Adipocyte (in vitro differentiated cells): Measurements from ENCODE around the gene RUFY1.
"Not testable (repeated sequence)": the region's sequence is repeated elsewhere in the genome, so short reads cannot be mapped to it uniquely, and the experiment has no call there.

Experiments used
- DNase-seq: peaks from one replicate; pipeline ENCODE4 v3.0.0-alpha.2; 2015; ENCODE audit warnings: low read depth
- H3K27me3 ChIP-seq: replicated peaks from 2 replicates; pipeline ENCODE4 v1.7.0; 2013; ENCODE audit warnings: mild to moderate bottlenecking, low read length, moderate library complexity; ENCODE audit not compliant: control insufficient read depth, insufficient read depth
- H3K36me3 ChIP-seq: 2 replicates; pipeline ENCODE4 v1.7.0; 2013; ENCODE audit warnings: low read length, mild to moderate bottlenecking, moderate library complexity; ENCODE audit not compliant: control insufficient read depth, insufficient read depth, severe bottlenecking
- H3K4me1 ChIP-seq: 2 replicates; pipeline ENCODE4 v1.7.0; 2013; ENCODE audit warnings: mild to moderate bottlenecking, low read length, moderate library complexity; ENCODE audit not compliant: control insufficient read depth, insufficient read depth
- H3K4me3 ChIP-seq: 2 replicates; pipeline ENCODE4 v1.7.0; 2013; ENCODE audit warnings: mild to moderate bottlenecking, low read length, moderate library complexity
- H3K9ac ChIP-seq: 2 replicates; pipeline ENCODE4 v1.7.0; 2013; ENCODE audit warnings: mild to moderate bottlenecking, low read length, moderate library complexity
- H3K9me3 ChIP-seq: 2 replicates; pipeline ENCODE4 v1.7.0; 2013; ENCODE audit warnings: mild to moderate bottlenecking, low read length, moderate library complexity; ENCODE audit not compliant: control insufficient read depth

RUFY1 gene

DNA sequence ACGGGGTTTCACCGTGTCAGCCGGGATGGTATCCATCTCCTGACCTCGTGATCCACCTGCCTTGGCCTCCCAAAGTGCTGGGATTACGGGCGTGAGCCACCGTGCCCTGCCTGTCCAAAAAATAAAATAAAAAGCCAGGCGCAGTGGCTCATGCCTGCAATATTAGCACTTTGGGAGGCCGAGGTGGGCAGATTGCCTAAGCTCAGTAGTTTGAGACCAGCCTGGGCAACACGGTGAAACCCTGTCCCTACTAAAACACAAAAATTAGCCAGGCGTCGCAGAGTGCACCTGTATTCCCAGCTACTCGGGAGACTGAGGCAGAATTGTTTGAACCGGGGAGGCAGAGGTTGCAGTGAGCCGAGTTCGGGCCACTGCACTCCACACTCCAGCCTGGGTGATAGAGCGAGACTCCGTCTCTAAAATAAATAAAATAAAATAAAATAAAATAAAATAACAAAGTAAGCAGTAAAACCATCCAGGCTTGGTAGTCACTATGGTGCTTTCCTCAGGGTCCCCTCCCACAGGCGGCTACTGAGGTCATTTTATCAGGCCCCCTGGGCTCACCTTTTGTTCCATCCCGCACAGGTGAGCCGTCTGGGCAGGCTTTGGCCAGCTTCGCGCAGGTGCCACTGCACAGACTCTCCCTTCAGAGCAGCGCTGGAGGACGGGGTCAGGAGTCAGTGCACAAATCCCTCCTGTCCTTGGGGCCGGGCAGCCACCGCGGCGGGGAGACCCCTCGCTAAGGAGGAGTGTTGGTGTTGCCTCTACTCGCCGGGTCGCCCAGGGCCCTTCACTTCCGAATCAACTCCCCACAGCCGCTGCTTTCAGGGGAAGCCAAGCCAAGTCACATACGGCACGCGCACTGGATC is 83.4 kb downstream of the RUFY1 start:
- H3K4me3 ChIP-seq = peak overlapping the region; percentile 74

DNA sequence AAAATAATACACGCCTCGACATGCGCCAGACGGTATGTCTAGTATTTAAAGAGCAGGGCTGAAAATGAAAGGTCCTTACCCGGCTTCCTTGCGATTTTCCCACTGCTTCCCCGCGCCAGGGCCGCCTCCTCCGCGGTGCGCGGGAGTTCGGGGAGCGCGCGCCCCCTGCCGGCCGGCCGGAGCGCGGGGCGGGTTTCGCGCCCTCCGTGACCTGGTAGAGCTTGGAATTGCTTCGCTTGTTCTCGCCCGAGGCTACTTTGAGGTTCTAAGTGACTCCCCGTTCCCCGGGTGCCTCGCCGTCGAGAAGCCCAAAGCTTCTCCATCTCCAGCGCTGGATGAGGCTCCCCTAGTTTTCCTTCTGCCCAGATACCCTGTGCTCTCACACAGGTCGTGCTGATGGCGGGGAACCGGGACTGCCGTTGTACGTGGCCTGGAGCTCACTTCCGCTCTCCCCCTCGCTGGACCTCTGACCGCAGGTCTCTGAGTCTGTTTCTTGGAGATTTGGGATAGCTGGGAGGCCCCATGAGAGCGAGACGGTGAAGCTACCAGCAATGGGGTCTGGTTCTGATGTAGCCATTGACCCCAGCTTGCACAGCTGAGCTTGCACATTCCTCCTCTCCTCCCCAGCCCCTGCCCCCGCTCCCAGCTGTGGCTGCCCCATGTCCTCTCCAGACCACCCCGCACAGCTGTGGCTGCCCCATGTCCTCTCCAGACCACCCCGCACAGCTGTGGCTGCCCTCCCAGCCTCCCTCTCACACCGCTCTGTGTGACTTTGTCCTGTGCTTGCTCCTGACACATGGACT is 84.2 kb downstream of the RUFY1 start:
- not testable (repeated sequence) for H3K4me1 ChIP-seq, H3K36me3 ChIP-seq

More for the DNA sequence above, 83.4 kb downstream of the RUFY1 start:
- not testable (repeated sequence) for H3K9me3 ChIP-seq, H3K4me1 ChIP-seq, H3K27me3 ChIP-seq, DNase-seq, H3K36me3 ChIP-seq
- H3K9ac ChIP-seq = peak overlapping the region; percentile 58

DNA sequence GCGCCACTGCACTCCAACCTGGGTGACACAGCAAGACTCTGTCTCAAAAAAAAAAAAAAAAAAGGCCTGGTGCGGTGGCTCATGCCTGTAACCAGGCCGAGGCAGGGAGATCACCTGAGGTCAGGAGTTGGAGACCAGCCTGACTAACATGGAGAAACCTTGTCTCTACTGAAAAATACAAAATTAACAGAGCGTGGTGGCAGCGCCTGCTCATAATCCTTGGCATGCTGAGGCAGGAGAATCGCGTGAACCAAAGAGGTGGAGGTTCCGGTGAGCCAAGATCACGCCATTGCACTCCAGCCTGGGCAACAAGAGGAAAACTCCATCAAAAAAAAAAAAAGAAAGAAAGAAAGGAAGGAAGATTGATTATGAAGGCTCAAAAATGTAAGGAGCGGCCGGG is 88.9 kb downstream of the RUFY1 start:
- DNase-seq = not testable (repeated sequence)

More for the DNA sequence above, 84.2 kb downstream of the RUFY1 start:
- not testable (repeated sequence) for DNase-seq, H3K9me3 ChIP-seq, H3K27me3 ChIP-seq, H3K4me3 ChIP-seq, H3K9ac ChIP-seq

DNA sequence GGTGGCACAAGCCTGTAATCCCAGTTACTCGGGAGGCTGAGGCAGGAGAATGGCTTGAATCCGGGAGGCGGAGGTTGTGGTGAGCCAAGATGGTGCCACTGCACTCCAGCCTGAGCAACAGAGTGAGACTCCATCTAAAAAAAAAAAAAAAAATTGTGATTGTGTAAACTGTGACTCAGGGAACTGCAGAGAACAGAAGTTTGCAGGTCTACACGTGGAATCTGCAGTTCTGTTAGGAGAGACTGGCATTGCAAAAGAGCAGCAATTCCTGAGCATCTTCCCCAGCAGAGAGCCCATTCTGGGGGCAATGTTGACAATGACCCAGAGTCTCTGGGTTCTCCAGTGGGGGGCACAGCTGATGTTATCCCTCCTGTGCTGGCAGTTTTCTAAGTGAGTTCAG is 91.4 kb downstream of the RUFY1 start:
- H3K9ac ChIP-seq, H3K27me3 ChIP-seq, H3K4me3 ChIP-seq, DNase-seq, H3K36me3 ChIP-seq, H3K4me1 ChIP-seq, H3K9me3 ChIP-seq: not testable (repeated sequence)

More for the DNA sequence above, 88.9 kb downstream of the RUFY1 start:
- H3K9ac ChIP-seq, H3K27me3 ChIP-seq, H3K4me1 ChIP-seq, H3K4me3 ChIP-seq, H3K36me3 ChIP-seq, H3K9me3 ChIP-seq: not testable (repeated sequence)

DNA sequence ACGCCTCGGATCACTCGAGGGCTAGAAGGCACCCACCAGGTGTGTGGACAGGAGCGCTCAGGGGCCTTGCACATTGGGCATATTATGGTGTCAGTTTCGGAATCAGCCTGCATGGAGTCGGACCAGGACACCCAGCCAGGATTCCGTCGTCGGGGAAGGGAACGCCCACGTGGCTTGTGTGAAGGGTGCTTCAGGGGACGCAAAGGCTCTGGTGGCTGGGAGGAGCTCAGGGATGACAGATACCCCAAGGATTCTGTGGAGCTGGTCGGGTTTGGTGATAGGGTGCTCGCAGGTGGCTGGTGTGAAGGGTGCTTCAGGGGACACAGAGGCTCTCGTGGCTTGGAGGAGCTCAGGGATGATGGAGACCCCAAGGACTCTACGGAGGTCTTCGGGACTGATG is 92.3 kb downstream of the RUFY1 start:
- H3K9ac ChIP-seq, DNase-seq, H3K4me1 ChIP-seq, H3K36me3 ChIP-seq, H3K9me3 ChIP-seq, H3K27me3 ChIP-seq, H3K4me3 ChIP-seq: not testable (repeated sequence)

DNA sequence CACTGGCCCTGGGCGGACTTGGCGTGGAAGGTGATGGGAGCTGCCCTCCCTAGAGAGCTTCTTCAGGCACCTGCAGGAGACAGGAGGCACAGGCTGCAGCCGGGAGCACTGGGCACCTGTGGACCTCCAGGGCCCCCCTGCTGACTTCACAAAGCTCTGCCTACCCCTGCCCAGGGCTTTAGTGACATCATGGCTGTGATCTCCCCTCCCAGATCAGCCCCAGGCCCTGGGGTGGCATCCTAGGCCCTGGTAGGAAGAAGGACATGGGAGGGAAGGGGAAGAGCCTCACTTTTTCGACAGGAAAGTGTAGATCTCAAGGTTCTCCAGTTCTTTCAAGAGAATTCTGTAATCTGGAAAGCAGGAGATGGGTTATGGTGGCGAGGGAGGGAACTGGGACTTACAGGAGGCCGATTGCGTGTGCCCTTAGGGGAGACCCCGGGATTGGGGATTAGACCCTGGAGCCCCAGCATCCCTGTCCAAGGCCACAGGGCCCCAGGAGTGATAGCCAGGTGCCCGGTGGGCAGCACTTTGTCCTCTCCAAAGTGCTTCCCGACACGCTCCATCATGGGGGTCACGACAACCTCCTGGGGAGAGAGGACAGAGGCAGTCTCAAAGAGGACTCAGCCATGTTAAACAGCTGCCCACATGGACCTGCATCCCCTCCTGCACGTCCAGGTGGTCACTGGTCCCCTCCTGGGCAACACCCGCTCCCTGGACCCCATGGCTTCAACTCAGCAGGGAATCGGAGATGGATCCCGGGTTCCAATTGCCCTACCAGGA is 93.0 kb downstream of the RUFY1 start:
- H3K4me1 ChIP-seq, H3K36me3 ChIP-seq, H3K9ac ChIP-seq, H3K4me3 ChIP-seq, DNase-seq, H3K27me3 ChIP-seq, H3K9me3 ChIP-seq: not testable (repeated sequence)

DNA sequence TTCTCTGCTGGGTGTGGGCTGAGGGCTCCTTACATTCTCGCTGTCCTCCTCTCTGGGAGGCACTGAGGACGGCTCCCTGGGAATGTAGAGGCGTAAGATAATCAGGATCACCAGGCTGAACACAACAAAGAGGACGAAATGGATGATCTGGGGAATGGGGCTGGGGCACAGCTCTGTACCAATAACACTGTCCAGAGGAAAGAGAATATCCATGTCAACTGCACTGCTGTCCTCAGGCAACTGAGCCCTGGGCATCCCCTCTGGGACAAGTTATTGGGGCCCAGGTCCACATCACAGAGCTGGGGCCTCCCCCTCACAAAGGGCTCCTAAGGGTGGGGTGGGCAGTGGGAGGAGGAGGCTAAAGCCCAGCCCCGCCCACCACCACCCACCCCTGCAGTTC is 94.4 kb downstream of the RUFY1 start:
- H3K4me3 ChIP-seq, H3K27me3 ChIP-seq, H3K36me3 ChIP-seq, H3K9ac ChIP-seq, DNase-seq, H3K9me3 ChIP-seq, H3K4me1 ChIP-seq: not testable (repeated sequence)

DNA sequence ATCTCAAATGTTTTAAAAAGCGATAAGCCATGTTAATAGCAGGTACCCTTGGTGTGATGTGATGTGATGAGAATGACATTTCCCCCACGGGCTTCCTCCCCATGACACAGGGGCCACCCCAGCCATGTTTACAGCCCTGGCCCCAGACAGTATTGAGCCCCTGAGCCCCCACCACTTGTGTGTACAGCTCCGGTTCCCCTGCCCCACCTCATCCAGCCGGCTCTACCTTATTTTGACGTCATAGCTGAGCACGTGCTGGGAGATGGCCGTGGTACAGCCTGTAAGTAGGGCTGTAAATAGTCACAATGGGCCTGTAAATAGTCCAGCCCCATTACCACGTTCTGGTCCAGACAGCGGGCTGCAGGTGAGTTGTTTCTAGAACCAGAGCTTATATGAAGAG is 98.1 kb downstream of the RUFY1 start:
- H3K4me3 ChIP-seq = no peak overlapping the region
- no peaks in the 10 kb centered on the region for H3K4me1 ChIP-seq
- H3K36me3 ChIP-seq = no peaks in the 10 kb centered on the region
- no peak for DNase-seq
- H3K9ac ChIP-seq = no peak overlapping the region
- no peaks in the 10 kb centered on the region for H3K9me3 ChIP-seq
- peaks cover 4% of the 10 kb centered on the region for H3K27me3 ChIP-seq

DNA sequence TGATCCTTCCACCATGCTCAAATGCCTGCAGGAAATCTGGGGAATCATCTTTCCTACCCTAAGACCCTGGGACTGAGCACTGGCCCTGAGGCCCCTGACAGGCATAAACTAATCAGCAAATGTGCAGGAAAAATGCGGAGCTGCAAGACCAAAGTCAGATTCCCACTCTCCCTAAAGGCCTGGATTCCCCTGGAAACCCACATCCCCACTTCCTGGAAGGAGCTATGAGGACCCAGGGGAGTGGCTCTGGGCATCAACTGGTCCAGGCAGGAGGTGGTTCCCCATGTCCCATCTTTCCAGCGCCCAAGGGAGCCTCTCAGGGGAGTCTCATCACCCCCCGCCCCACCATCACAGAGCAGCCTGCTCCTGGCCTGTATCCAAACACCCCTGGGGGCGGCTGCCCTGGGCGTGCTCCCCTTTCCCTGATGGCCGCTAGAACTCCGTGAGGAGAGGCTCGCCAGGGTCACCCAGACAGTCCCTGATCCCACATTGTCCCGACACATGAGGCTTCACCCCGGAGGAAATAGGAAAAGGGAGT is 98.9 kb downstream of the RUFY1 start:
- H3K9ac ChIP-seq, H3K36me3 ChIP-seq, H3K27me3 ChIP-seq, H3K4me3 ChIP-seq, H3K4me1 ChIP-seq, H3K9me3 ChIP-seq, DNase-seq: not testable (repeated sequence)

DNA sequence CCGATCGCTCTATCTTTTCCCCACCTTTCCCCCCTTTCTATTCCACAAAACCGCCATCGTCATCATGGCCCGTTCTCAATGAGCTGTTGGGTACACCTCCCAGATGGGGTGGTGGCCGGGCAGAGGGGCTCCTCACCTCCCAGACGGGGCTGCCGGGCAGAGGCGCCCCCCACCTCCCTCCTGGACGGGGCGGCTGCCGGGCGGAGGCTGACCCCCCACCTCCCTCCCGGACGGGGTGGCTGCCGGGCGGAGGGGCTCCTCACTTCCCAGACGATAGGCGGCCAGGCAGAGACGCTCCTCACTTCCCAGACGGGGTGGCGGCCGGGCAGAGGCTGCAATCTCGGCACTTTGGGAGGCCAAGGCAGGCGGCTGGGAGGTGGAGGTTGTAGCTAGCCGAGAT is 99.9 kb downstream of the RUFY1 start:
- not testable (repeated sequence) for H3K27me3 ChIP-seq, DNase-seq, H3K36me3 ChIP-seq, H3K4me1 ChIP-seq, H3K9me3 ChIP-seq, H3K4me3 ChIP-seq, H3K9ac ChIP-seq

DNA sequence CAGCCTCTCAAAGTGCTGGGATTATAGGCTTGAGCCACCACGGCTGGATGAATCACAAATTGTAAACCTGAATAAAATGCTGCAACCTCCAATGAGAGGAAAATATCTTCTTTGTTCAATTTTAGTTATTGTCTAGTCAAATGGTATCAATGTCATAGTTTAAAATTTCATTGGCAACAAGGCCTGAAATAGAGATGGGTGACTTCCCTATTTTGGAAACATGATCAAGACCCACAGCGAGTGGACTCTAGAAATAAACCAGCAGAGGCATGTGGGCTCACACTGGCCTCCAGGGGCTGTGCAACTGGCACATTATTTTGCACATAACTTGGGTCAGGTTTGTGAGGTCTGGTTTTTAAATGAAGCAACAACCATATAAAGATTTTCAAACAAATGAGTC is 102.8 kb downstream of the RUFY1 start:
- DNase-seq, H3K27me3 ChIP-seq, H3K9ac ChIP-seq, H3K36me3 ChIP-seq, H3K4me1 ChIP-seq, H3K9me3 ChIP-seq, H3K4me3 ChIP-seq: not testable (repeated sequence)
